Kidney (tissue), 14 donors: Measurements from ENCODE around the gene SPTBN4. TPM values are rescaled to one million over a fixed set of nuclear protein-coding genes. Genes with fewer than 3 reads are reported as not detected.

Source experiments
- DNase-seq, 5 donors: peaks; one replicate each; pipeline ENCODE4 v3.0.0-alpha.2; 2013 to 2020
- FAIRE-seq: peaks from 2 replicates; lab custom pipeline; 2012; peaks lifted over from hg19 to GRCh38; lab: Jason Lieb, UNC
- H3K27ac ChIP-seq, 2 donors: one replicate each; pipeline ENCODE4 v1.7.0; 2013; ENCODE audit warnings: low read depth in 2 of 2, low read length in 2 of 2, inconsistent platforms in 1 of 2
- H3K27me3 ChIP-seq: one replicate; pipeline ENCODE4 v1.7.1; 2013; ENCODE audit warnings: low read length, inconsistent platforms; ENCODE audit not compliant: control insufficient read depth, insufficient read depth
- H3K36me3 ChIP-seq, 3 donors: one replicate each; pipeline versions ENCODE4 v1.7.0 to v1.7.1; 2013; ENCODE audit warnings: low read length in 3 of 3, control low read depth in 1 of 3, inconsistent platforms in 1 of 3; ENCODE audit not compliant: insufficient read depth in 3 of 3, control insufficient read depth in 2 of 3
- H3K4me1 ChIP-seq, 3 donors: one replicate each; pipeline versions ENCODE4 v1.7.0 to v1.7.1; 2013; ENCODE audit warnings: low read length in 3 of 3, inconsistent platforms in 1 of 3, low read depth in 1 of 3; ENCODE audit not compliant: control insufficient read depth in 2 of 3, insufficient read depth in 2 of 3
- H3K4me3 ChIP-seq, 3 donors: one replicate each; pipeline versions ENCODE4 v1.7.0 to v1.8.1; 2013; ENCODE audit warnings: low read length in 3 of 3, control low read depth in 1 of 3, inconsistent platforms in 1 of 3
- H3K9ac ChIP-seq, 3 donors: one replicate each; pipeline versions ENCODE4 v1.7.0 to v1.7.1; 2013; ENCODE audit warnings: low read length in 3 of 3, control low read depth in 1 of 3, inconsistent platforms in 1 of 3
- H3K9me3 ChIP-seq, 3 donors: one replicate each; pipeline versions ENCODE4 v1.7.0 to v1.7.1; 2013; ENCODE audit warnings: low read length in 3 of 3, control low read depth in 1 of 3, inconsistent platforms in 1 of 3; ENCODE audit not compliant: control insufficient read depth in 2 of 3, insufficient read depth in 1 of 3
- CTCF ChIP-seq: IDR thresholded peaks from 3 replicates; pipeline ENCODE4 v1.5.1; 2012; ENCODE audit warnings: mild to moderate bottlenecking, moderate library complexity, borderline replicate concordance; ENCODE audit not compliant: insufficient read depth; ENCODE audit errors: extremely low read depth
- intact Hi-C: fragments of 100-400 bp; cut with DNase I; formaldehyde crosslinking; loops from one replicate; pipeline ENCODE4 v1.11.1; 2022
- polyA plus RNA-seq: library from polyadenylated mRNA; stranded (reverse); fragments of 350-450 nt; fragmentation: Illumina TruSeq; extraction: RNeasy Lipid Tissue Mini Kit (QIAGEN cat#74804); gene quantifications from one replicate; pipeline ENCODE4 v1.2.3, GENCODE V29; 2014; ENCODE audit warnings: low read depth, low replicate concordance; ENCODE audit not compliant: insufficient read depth
- total RNA-seq: library from RNA; stranded (reverse); fragmentation: NEBNext Ultra II Directional; extraction: Animal tissue kit (Norgen Biotek cat#: 25700); gene quantifications from one replicate; pipeline ENCODE4 v1.2.1, GENCODE V29; 2021
- donor health status: control.
- donor health status: control.
- donor health status: control.
- donor health status: control.
- donor health status: control.
- donor health status: DM: yes; HTN: yes; CAD: no.
- donor health status: Normal renal cell carcinoma (clear cell type).

SPTBN4 gene
- total and polyA plus RNA-seq, 2 donors from 2014 or later = 0.82 to 4.6 TPM

DNA sequence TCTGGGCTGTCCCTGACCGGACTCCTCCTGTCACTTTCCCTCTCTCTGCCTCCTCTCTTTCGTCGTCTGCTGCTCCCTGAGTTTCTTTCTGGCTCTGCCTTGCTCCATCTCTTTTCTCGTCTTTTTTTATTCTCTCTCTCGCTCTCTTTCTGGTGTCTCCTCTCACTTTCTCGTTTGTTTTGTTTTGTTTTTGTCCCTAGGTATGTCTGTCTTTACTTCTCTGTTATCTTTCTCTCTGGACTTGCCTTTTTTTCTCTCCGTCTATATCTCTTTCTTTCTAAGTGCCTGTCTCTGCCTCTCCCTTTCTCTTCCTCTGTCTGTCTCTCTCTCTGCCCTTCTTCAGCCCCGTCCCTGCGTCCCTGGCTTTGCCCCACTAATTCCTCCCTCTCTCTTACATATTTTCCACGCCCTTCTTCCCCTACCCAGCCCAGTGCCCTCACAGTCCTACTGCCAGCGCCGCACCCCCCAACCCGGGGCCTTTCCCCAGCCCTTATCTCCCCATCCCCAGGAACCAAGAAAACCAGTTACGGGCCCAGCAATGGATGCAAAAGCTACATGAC is 61.8 kb downstream of the SPTBN4 start:
- H3K9me3 ChIP-seq = no peaks in the 10 kb centered on the region
- H3K4me3 ChIP-seq = no peak overlapping the region
- no peaks in the 10 kb centered on the region for H3K36me3 ChIP-seq
- FAIRE-seq (no peak), DNase-seq (no peak)
- no peak overlapping the region for H3K27ac ChIP-seq
- TF ChIP-seq CTCF = no peak
- H3K4me1 ChIP-seq = peaks cover 0 to 15% (median 0%) of the 10 kb centered on the region in 3 donors
- intact Hi-C loops = no loop called here
- no peak overlapping the region for H3K9ac ChIP-seq
- no peaks in the 10 kb centered on the region for H3K27me3 ChIP-seq

- intact Hi-C loops = no loop called here
Measured at GRCh38 chr19:40529093-40529954, 62.5 kb downstream of the SPTBN4 start.

DNA sequence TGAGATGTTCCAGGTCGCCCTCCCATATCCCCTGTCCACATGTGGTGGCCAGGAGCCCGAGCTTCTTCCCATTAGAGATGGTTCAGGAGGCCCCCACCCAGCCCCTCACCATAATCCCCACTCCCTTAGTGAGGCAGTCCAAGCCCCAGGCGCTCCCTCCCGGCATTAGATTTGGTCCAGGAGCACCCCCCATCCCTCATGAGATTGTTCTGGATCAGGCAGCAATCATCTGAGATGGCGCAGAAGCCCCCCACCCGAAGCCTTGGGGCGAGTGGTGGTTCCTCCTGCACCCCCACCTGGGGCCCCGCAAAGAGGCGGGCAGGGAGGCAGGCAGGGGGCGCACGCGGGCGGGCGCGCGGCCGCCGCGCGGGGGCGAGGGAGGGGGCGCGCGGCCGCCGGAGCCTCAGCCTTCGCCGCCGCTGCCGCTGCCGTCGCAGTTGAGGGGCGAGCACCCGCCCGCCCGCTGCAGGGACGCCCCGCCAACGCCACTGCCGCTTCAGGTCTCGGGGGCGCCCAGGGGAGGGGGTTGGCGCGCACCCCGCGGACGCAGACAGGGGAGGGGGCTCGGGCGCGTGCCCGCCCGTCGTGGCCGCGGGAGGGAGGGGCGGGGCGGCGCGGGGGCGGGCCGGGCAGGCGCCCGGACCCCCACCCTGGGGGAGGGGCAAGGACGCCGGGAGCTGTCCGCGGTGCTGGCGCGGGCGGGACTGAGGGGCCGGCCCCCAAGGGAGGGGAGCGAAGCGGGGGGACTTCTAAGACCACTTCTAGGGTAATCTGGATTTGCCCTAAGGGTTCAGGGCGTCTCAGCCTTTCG is 63.5 kb downstream of the SPTBN4 start:
- intact Hi-C loops = no loop called here
- TF ChIP-seq CTCF = peak; percentile 13
- no peak for FAIRE-seq
- peak overlapping the region in 1 of 3 donors; percentile 77 for H3K4me3 ChIP-seq
- peaks cover 0 to 15% (median 0%) of the 10 kb centered on the region in 3 donors for H3K4me1 ChIP-seq
- H3K9me3 ChIP-seq = peaks cover 0 to 7% (median 0%) of the 10 kb centered on the region in 3 donors
- no peak overlapping the region for H3K27ac ChIP-seq
- H3K27me3 ChIP-seq = no peaks in the 10 kb centered on the region
- H3K36me3 ChIP-seq = peaks cover 0 to 6% (median 0%) of the 10 kb centered on the region in 3 donors
- peak; percentile 62 to 78 (median 67) for DNase-seq
- no peak overlapping the region for H3K9ac ChIP-seq

More at GRCh38 chr19:40529093-40529954, 62.5 kb downstream of the SPTBN4 start:
- Histone ChIP-seq H3K4me3 (peak overlapping the region; percentile 35 to 77 (median 57)), H3K36me3 (peaks cover 0 to under 1% (median 0%) of the 10 kb centered on the region in 3 donors), H3K27me3 (no peaks in the 10 kb centered on the region), H3K27ac (peak overlapping the region in 1 of 2 donors; percentile 69), H3K4me1 (peaks cover 0 to 15% (median 0%) of the 10 kb centered on the region in 3 donors), H3K9ac (peak overlapping the region in 1 of 3 donors; percentile 77), H3K9me3 (peaks cover 0 to 5% (median 0%) of the 10 kb centered on the region in 3 donors)
- FAIRE-seq (no peak), DNase-seq (peak; percentile 88 to 96 (median 93))
- TF ChIP-seq CTCF = peak; percentile 95
